Choroid plexus epithelial cell (primary cell): ENCODE measurements around the gene AP2A1.

Experiments used
- DNase-seq: peaks from one replicate; pipeline ENCODE4 v3.0.0-alpha.2; 2010; ENCODE audit warnings: low read depth
- H3K4me3 ChIP-seq: 2 replicates; pipeline ENCODE4 v1.5.1; 2011; ENCODE audit warnings: low read depth, mild to moderate bottlenecking, control low read depth, low read length, moderate library complexity
- TF ChIP-seq, protein P1 (sequence below): conservative IDR thresholded peaks from 2 replicates; pipeline ENCODE4 v1.5.1; 2011; ENCODE audit warnings: low read depth, mild to moderate bottlenecking, control low read depth, inconsistent platforms, low read length, moderate library complexity

Gene AP2A1

DNA sequence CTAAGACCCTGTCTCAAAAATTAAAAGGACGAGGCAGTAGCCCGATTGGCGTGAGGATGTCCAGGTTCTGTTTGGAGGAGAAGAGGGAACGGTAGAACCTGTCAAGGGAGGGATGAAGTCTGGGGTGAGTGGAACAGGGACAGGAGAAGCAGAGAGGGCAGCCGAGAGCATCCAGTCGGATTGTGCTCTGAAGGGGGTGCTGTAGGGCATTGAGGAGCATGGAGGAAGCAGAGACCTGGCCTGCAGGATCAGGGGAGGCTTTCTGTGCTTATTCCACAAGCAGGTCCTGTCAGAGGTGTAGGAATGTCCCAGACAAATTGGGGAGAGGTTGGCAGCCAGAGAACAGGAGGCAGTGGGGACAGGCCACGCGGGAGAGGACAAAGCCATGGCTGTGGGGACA, 14.1 kb downstream of the AP2A1 start:
- TF ChIP-seq, protein P1, sequence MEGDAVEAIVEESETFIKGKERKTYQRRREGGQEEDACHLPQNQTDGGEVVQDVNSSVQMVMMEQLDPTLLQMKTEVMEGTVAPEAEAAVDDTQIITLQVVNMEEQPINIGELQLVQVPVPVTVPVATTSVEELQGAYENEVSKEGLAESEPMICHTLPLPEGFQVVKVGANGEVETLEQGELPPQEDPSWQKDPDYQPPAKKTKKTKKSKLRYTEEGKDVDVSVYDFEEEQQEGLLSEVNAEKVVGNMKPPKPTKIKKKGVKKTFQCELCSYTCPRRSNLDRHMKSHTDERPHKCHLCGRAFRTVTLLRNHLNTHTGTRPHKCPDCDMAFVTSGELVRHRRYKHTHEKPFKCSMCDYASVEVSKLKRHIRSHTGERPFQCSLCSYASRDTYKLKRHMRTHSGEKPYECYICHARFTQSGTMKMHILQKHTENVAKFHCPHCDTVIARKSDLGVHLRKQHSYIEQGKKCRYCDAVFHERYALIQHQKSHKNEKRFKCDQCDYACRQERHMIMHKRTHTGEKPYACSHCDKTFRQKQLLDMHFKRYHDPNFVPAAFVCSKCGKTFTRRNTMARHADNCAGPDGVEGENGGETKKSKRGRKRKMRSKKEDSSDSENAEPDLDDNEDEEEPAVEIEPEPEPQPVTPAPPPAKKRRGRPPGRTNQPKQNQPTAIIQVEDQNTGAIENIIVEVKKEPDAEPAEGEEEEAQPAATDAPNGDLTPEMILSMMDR, result no peak
- H3K4me3 ChIP-seq, result no peak overlapping the region
- DNase-seq, result no peak

DNA sequence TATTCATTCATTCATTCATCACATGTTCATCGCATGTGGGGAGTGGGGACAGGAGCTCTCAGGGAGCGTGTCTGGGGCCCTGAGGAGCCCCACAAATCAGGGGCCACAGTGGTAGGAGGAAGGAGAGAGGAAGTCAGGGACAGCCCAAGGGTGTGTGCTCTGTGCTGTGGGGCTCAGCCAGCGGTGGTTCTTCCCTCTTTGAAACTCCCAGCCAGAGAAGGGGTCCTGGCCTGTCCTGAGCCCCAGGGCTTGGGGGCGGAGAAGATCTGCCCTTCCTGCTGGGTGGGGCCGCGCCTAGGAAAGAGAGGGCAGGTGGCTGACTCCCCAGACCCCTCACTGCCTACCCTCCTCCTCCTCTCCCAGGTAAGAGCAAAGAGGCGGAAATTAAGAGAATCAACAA, 14.6 kb downstream of the AP2A1 start:
- no peak overlapping the region for H3K4me3 ChIP-seq
- no peak for DNase-seq
- TF ChIP-seq, protein P1, result no peak

DNA sequence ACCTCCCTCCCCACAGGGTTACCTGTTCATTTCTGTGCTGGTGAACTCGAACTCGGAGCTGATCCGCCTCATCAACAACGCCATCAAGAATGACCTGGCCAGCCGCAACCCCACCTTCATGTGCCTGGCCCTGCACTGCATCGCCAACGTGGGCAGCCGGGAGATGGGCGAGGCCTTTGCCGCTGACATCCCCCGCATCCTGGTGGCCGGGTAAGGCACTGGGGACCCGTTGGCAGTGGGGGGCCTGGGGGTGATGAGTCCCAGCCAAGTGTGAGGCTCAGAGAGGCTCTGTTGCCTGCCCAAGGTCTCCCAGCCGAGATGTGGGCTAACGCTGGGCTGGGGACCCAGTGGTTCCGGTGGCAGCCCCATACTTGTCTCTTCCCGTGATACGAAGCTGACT, 15.7 kb downstream of the AP2A1 start:
- TF ChIP-seq, protein P1, result no peak
- no peak for DNase-seq
- no peak overlapping the region for H3K4me3 ChIP-seq

- DNase-seq, result no peak
- H3K4me3 ChIP-seq, result no peak overlapping the region
- TF ChIP-seq, protein P1, result no peak
These were observed 19.6 kb downstream of the AP2A1 start for GRCh38 chr19:49786376-49786820.

- TF ChIP-seq, protein P1, result no peak
- H3K4me3 ChIP-seq, result no peak overlapping the region
- DNase-seq, result no peak
These were observed 20.9 kb downstream of the AP2A1 start for GRCh38 chr19:49787746-49788145.

GRCh38 chr19:49788857-49789256, 22.1 kb downstream of the AP2A1 start:
- no peak overlapping the region for H3K4me3 ChIP-seq
- DNase-seq, result no peak
- TF ChIP-seq, protein P1, result no peak

DNA sequence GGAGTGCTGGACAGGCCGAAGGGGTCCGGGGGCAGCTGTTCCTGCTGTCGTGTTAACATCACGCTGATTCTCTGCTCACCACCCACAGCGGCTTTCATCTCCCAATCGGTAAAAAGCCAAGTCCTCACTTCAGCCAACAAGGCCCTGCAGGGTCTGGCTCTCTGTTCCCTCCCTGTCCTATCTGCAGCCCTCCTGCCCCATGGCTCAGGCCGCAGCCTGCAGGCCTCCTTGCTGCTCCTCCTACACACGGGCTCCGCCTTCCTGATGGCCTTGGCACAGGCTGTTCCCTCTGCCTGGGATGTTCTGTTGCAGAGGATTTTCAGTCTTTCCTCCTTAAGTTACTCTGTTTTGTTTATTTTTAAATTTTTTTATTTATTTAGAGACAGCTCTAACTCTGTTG, 24.1 kb downstream of the AP2A1 start:
- DNase-seq, result peak; percentile 47
- no peak overlapping the region for H3K4me3 ChIP-seq
- TF ChIP-seq, protein P1, result no peak
